Measurements from ENCODE around the gene FAM222A.

Gene FAM222A

GRCh38 chr12:109807954-109808643, 94.5 kb downstream of the FAM222A start:
- DNase-seq (ENCODE audit: low read depth in 1 of 2, low spot score in 1 of 2): no peak

GRCh38 chr12:109808876-109809646, 95.4 kb downstream of the FAM222A start:
- no peak for DNase-seq (ENCODE audit: low read depth in 1 of 2, low spot score in 1 of 2)
- Histone ChIP-seq H3K4me3 (replicated peaks; ENCODE audit: insufficient read depth, low read length) (no peak overlapping the region), H3K27me3 (ENCODE audit: insufficient read depth, poor library complexity, severe bottlenecking) (no peaks in the 10 kb centered on the region), H3K27ac (replicated peaks) (no peak overlapping the region)
- TF ChIP-seq POLR2AphosphoS5 (IDR thresholded peaks at IDR 0.05; ENCODE audit: low read depth) (no peak), REST (IDR thresholded peaks at IDR 0.05; ENCODE audit: insufficient replicate concordance, low read depth) (no peak), GABPA (IDR thresholded peaks at IDR 0.05; ENCODE audit: low read depth) (no peak), SPI1 (IDR thresholded peaks at IDR 0.05; ENCODE audit: borderline replicate concordance, low read depth) (no peak), CTCF (IDR thresholded peaks at IDR 0.05; ENCODE audit: insufficient read depth, low read length) (no peak)

More at GRCh38 chr12:109807954-109808643, 94.5 kb downstream of the FAM222A start:
- Histone ChIP-seq H3K27me3 (ENCODE audit: insufficient read depth, poor library complexity, severe bottlenecking) (no peaks in the 10 kb centered on the region), H3K27ac (replicated peaks) (no peak overlapping the region), H3K4me3 (replicated peaks; ENCODE audit: insufficient read depth, low read length) (no peak overlapping the region)
- TF ChIP-seq REST (IDR thresholded peaks at IDR 0.05; ENCODE audit: insufficient replicate concordance, low read depth) (no peak), POLR2AphosphoS5 (IDR thresholded peaks at IDR 0.05; ENCODE audit: low read depth) (no peak), GABPA (IDR thresholded peaks at IDR 0.05; ENCODE audit: low read depth) (no peak), CTCF (IDR thresholded peaks at IDR 0.05; ENCODE audit: insufficient read depth, low read length) (no peak), SPI1 (IDR thresholded peaks at IDR 0.05; ENCODE audit: borderline replicate concordance, low read depth) (no peak)

- DNase-seq (ENCODE audit: low read depth in 1 of 2, low spot score in 1 of 2): no peak
- H3K27ac ChIP-seq (replicated peaks): no peak overlapping the region
- TF ChIP-seq REST (IDR thresholded peaks at IDR 0.05; ENCODE audit: insufficient replicate concordance, low read depth) (no peak), POLR2AphosphoS5 (IDR thresholded peaks at IDR 0.05; ENCODE audit: low read depth) (no peak)
- no peak overlapping the region for H3K4me3 ChIP-seq (replicated peaks; ENCODE audit: insufficient read depth, low read length)
- no peaks in the 10 kb centered on the region for H3K27me3 ChIP-seq (ENCODE audit: insufficient read depth, poor library complexity, severe bottlenecking)
These were observed 97.5 kb downstream of the FAM222A start for GRCh38 chr12:109810954-109811623.
